Thyroid gland (tissue), 4 donors: ENCODE measurements around the gene MPZL1.

Experiments used
- CTCF ChIP-seq, 6 experiments: fragments of 200-600 bp in 3 of 6; fragments of 450-650 bp in 3 of 6; sonication (generic) in 3 of 6; IDR thresholded peaks; one replicate each; pipeline ENCODE4 v1.5.1; 2016 to 2019; ENCODE audit warnings: antibody characterized with exemption in 6 of 6, mild to moderate bottlenecking in 2 of 6, inconsistent platforms in 1 of 6, moderate library complexity in 1 of 6
- POLR2A ChIP-seq, 2 donors: fragments of 450-650 bp; IDR thresholded peaks; one replicate each; pipeline ENCODE4 v1.6.1; 2017; ENCODE audit warnings: antibody characterized with exemption in 2 of 2, mild to moderate bottlenecking in 2 of 2, moderate library complexity in 1 of 2

DNA sequence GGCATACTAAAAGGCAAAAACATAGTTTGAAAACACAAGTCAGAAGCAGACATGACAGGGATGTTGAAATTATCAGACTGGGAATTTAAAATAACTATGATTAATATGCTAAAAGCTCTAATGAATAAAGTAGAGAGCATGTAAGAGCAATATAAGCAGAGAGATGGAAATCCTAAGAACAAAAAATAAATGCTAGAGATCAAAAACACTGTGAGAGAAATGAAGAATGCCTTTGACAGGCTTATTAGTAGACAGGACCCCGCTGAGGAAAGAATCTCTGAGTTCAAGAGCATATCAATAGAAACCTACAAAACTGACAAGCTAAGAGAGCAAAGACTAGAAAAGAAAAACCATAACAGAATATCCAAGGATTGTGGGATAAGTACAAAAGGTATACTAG is 93.9 kb downstream of the MPZL1 start:
- TF ChIP-seq POLR2A (IDR thresholded peaks at IDR 0.05) = no peak
- no peak for TF ChIP-seq CTCF (IDR thresholded peaks at IDR 0.05)
